ENCODE results near the gene CECR2. TPM values are rescaled to one million over a fixed set of nuclear protein-coding genes. Genes with fewer than 3 reads are reported as not detected.

CECR2 gene
- total RNA-seq, 3 donors from 2014 or later (not counting 1 experiment from before 2014, with no cell fraction given) = 0.02 to 0.45 TPM; not detected in 1

DNA sequence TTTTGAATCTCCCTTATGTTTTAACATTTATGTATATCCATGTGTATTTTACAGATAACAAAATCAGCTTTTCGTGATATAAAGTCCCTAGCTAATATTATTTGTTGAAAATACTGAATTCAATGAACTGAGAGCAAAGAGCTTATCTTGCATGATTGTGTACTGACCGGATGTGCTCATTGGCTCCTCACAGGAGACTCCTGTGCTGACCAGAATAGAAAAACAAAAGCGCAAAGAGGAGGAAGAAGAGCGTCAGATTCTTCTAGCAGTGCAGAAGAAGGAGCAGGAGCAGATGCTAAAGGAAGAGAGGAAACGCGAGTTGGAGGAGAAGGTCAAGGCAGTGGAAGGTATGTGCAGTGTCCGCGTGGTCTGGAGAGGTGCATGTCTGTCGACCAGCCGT is 154.7 kb downstream of the CECR2 start:
- TF ChIP-seq, protein P1, sequence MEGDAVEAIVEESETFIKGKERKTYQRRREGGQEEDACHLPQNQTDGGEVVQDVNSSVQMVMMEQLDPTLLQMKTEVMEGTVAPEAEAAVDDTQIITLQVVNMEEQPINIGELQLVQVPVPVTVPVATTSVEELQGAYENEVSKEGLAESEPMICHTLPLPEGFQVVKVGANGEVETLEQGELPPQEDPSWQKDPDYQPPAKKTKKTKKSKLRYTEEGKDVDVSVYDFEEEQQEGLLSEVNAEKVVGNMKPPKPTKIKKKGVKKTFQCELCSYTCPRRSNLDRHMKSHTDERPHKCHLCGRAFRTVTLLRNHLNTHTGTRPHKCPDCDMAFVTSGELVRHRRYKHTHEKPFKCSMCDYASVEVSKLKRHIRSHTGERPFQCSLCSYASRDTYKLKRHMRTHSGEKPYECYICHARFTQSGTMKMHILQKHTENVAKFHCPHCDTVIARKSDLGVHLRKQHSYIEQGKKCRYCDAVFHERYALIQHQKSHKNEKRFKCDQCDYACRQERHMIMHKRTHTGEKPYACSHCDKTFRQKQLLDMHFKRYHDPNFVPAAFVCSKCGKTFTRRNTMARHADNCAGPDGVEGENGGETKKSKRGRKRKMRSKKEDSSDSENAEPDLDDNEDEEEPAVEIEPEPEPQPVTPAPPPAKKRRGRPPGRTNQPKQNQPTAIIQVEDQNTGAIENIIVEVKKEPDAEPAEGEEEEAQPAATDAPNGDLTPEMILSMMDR (IDR thresholded peaks at IDR 0.05) = no peak
- no peak overlapping the region for H3K27ac ChIP-seq (ENCODE audit: low read length)
- H3K4me1 ChIP-seq (ENCODE audit: control insufficient read depth, insufficient read depth, low read length) = no peaks in the 10 kb centered on the region
- intact Hi-C loops (cut with micrococcal nuclease) = no loop called here
- Mint-ChIP-seq H3K9me3 (no peaks in the 10 kb centered on the region), H3K27me3 (ENCODE audit: low read depth in 2 of 2) (peaks cover 12 to 24% of the 10 kb centered on the region in 2 donors), H3K27ac (no peak overlapping the region), H3K36me3 (no peaks in the 10 kb centered on the region), H3K4me1 (peaks cover 1 to 4% of the 10 kb centered on the region in 2 donors), H3K4me3 (no peak overlapping the region)
- ATAC-seq (no peak), DNase-seq (no peak)
- H3K4me3 ChIP-seq (ENCODE audit: low read length) = no peak overlapping the region
- no peaks in the 10 kb centered on the region for H3K27me3 ChIP-seq (ENCODE audit: control insufficient read depth, insufficient read depth, low read length)
- WGBS (ENCODE audit: insufficient coverage) = 91% methylated on average over 10 of the region's 10 CpGs
- H3K36me3 ChIP-seq (ENCODE audit: control insufficient read depth, insufficient read depth, low read length) = no peaks in the 10 kb centered on the region
- H3K9me3 ChIP-seq (ENCODE audit: control insufficient read depth, insufficient read depth, low read length) = no peaks in the 10 kb centered on the region

DNA sequence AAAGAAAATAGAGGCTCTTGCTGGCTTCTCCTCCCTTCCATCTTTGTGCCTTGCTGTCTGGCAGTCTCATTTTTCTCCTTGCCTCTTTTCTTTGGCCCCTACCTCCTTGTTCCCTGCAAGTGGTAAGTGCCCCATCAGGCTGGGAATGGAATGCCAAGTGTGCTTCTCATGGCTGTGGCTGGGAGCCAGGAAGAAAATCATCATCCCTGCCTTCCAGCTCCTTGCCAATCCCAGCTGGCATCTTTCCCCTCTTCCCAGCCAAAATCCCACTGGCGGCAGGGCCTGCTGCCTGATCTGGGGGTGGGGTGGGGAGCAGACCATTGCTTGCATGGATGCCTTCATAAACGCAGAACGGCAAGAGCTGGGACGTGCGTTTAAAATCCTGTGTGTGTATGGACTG is 167.0 kb downstream of the CECR2 start:
- 95% methylated on average over 5 of the region's 5 CpGs for whole genome bisulfite sequencing (ENCODE audit: insufficient coverage)
- Mint-ChIP-seq H3K9me3 (no peaks in the 10 kb centered on the region), H3K4me3 (no peak overlapping the region), H3K27ac (no peak overlapping the region), H3K36me3 (no peaks in the 10 kb centered on the region), H3K27me3 (ENCODE audit: low read depth in 2 of 2) (peaks cover 0 to 2% of the 10 kb centered on the region in 2 donors), H3K4me1 (no peaks in the 10 kb centered on the region)
- ATAC-seq = no peak
- Histone ChIP-seq H3K4me1 (ENCODE audit: control insufficient read depth, insufficient read depth, low read length) (no peaks in the 10 kb centered on the region), H3K4me3 (ENCODE audit: low read length) (no peak overlapping the region), H3K27me3 (ENCODE audit: control insufficient read depth, insufficient read depth, low read length) (no peaks in the 10 kb centered on the region), H3K36me3 (ENCODE audit: control insufficient read depth, insufficient read depth, low read length) (no peaks in the 10 kb centered on the region), H3K9me3 (ENCODE audit: control insufficient read depth, insufficient read depth, low read length) (no peaks in the 10 kb centered on the region), H3K27ac (ENCODE audit: low read length) (no peak overlapping the region)
- intact Hi-C loops (cut with micrococcal nuclease) = no loop called here
- DNase-seq = no peak
- TF ChIP-seq, protein P1 (IDR thresholded peaks at IDR 0.05) = no peak

DNA sequence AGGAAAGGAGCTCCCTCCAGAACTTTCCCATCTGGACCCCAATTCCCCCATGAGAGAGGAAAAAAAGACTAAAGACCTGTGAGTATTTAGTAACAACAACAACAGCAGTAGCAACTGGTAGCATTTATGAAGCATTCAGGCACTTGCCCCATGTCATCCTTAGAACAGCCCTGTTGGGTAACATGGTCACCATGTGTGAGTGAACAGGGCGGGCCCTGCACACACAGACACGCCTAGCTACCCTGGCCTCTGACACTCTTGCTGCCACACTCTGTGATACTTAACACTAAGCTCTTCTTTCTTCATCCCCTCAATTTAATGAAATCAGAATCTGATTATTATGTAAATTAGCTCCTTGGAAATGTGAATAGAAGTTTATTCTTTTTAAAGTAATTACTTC is 167.9 kb downstream of the CECR2 start:
- no peak overlapping the region for H3K4me3 ChIP-seq (ENCODE audit: low read length)
- H3K4me3 Mint-ChIP-seq = no peak overlapping the region
- H3K4me1 Mint-ChIP-seq = no peaks in the 10 kb centered on the region
- TF ChIP-seq, protein P1 (IDR thresholded peaks at IDR 0.05) = no peak
- H3K36me3 ChIP-seq (ENCODE audit: control insufficient read depth, insufficient read depth, low read length) = no peaks in the 10 kb centered on the region
- intact Hi-C loops (cut with micrococcal nuclease) = no loop called here
- H3K27me3 Mint-ChIP-seq (ENCODE audit: low read depth in 2 of 2) = peaks cover 0 to 2% of the 10 kb centered on the region in 2 donors
- H3K4me1 ChIP-seq (ENCODE audit: control insufficient read depth, insufficient read depth, low read length) = no peaks in the 10 kb centered on the region
- no peaks in the 10 kb centered on the region for H3K9me3 Mint-ChIP-seq
- ATAC-seq = no peak
- no peaks in the 10 kb centered on the region for H3K36me3 Mint-ChIP-seq
- WGBS (ENCODE audit: insufficient coverage) = 91% methylated on average over 2 of the region's 2 CpGs
- H3K27me3 ChIP-seq (ENCODE audit: control insufficient read depth, insufficient read depth, low read length) = no peaks in the 10 kb centered on the region
- no peak for DNase-seq
- no peak overlapping the region for H3K27ac ChIP-seq (ENCODE audit: low read length)
- no peaks in the 10 kb centered on the region for H3K9me3 ChIP-seq (ENCODE audit: control insufficient read depth, insufficient read depth, low read length)
- no peak overlapping the region for H3K27ac Mint-ChIP-seq

DNA sequence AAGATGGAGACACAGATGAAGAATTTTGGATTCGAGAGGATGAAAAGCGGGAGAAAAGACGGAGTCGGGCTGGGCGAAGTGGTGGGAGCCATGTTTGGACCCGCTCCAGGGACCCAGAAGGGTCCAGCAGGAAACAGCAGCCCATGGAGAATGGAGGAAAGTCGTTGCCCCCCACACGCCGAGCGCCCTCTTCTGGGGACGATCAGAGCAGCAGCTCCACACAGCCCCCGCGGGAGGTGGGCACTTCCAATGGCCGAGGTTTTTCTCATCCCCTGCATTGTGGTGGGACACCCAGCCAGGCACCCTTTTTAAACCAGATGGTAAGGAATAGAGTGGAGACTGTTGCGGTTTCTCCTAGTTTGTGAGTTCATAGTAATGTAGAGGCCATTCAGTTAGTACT is 171.2 kb downstream of the CECR2 start:
- H3K27me3 ChIP-seq (ENCODE audit: control insufficient read depth, insufficient read depth, low read length) = no peaks in the 10 kb centered on the region
- no peaks in the 10 kb centered on the region for H3K9me3 ChIP-seq (ENCODE audit: control insufficient read depth, insufficient read depth, low read length)
- H3K4me1 Mint-ChIP-seq = no peaks in the 10 kb centered on the region
- no peak overlapping the region for H3K27ac ChIP-seq (ENCODE audit: low read length)
- ATAC-seq (no peak), DNase-seq (no peak)
- H3K27me3 Mint-ChIP-seq (ENCODE audit: low read depth in 2 of 2) = no peaks in the 10 kb centered on the region
- TF ChIP-seq, protein P1 (IDR thresholded peaks at IDR 0.05) = no peak
- no peak overlapping the region for H3K4me3 ChIP-seq (ENCODE audit: low read length)
- H3K36me3 ChIP-seq (ENCODE audit: control insufficient read depth, insufficient read depth, low read length) = no peaks in the 10 kb centered on the region
- H3K9me3 Mint-ChIP-seq = no peaks in the 10 kb centered on the region
- H3K4me3 Mint-ChIP-seq = no peak overlapping the region
- 92% methylated on average over 15 of the region's 15 CpGs for WGBS (ENCODE audit: insufficient coverage)
- H3K27ac Mint-ChIP-seq = no peak overlapping the region
- no peaks in the 10 kb centered on the region for H3K4me1 ChIP-seq (ENCODE audit: control insufficient read depth, insufficient read depth, low read length)
- intact Hi-C loops (cut with micrococcal nuclease) = no loop called here
- no peaks in the 10 kb centered on the region for H3K36me3 Mint-ChIP-seq
